GM23248 (cell line): ENCODE results near the gene TPP1. TPM values are rescaled to one million over a fixed set of nuclear protein-coding genes. Genes with fewer than 3 reads are reported as not detected.

ENCODE experiments used
- DNase-seq: peaks from one replicate; pipeline ENCODE4 v3.0.0-alpha.2; 2015
- H2AFZ ChIP-seq: fragments of 200-600 bp; sonication (generic); 2 replicates; pipeline ENCODE4 v1.6.1; 2016; ENCODE audit warnings: antibody characterized with exemption
- H3F3A ChIP-seq: fragments of 200-600 bp; sonication (generic); 2 replicates; pipeline ENCODE4 v1.6.1; 2016; ENCODE audit warnings: mild to moderate bottlenecking, antibody characterized with exemption, mixed run types; ENCODE audit not compliant: insufficient read depth
- H3K27ac ChIP-seq: fragments of 200-600 bp; sonication (generic); 2 replicates; pipeline ENCODE4 v1.5.1; 2016; ENCODE audit warnings: mild to moderate bottlenecking
- H3K27me3 ChIP-seq: fragments of 200-600 bp; sonication (generic); replicated peaks from 2 replicates; pipeline ENCODE4 v1.6.1; 2016; ENCODE audit warnings: mild to moderate bottlenecking; ENCODE audit not compliant: insufficient read depth
- H3K36me3 ChIP-seq: fragments of 200-600 bp; sonication (generic); 2 replicates; pipeline ENCODE4 v1.6.1; 2016; ENCODE audit warnings: low read depth, mild to moderate bottlenecking
- H3K4me1 ChIP-seq: fragments of 200-600 bp; sonication (generic); 2 replicates; pipeline ENCODE4 v1.6.1; 2016; ENCODE audit warnings: mild to moderate bottlenecking; ENCODE audit not compliant: insufficient read depth
- H3K4me2 ChIP-seq: fragments of 200-600 bp; sonication (generic); one replicate; pipeline ENCODE4 v1.6.1; 2016; ENCODE audit warnings: mild to moderate bottlenecking; ENCODE audit not compliant: unreplicated experiment
- H3K4me3 ChIP-seq: fragments of 200-600 bp; sonication (generic); 2 replicates; pipeline ENCODE4 v1.5.1; 2016; ENCODE audit warnings: mild to moderate bottlenecking
- H3K79me2 ChIP-seq: fragments of 200-600 bp; sonication (generic); 2 replicates; pipeline ENCODE4 v1.6.1; 2016; ENCODE audit warnings: mild to moderate bottlenecking; ENCODE audit not compliant: insufficient read depth
- H3K9ac ChIP-seq: fragments of 200-600 bp; sonication (generic); 2 replicates; pipeline ENCODE4 v1.6.1; 2016; ENCODE audit warnings: mild to moderate bottlenecking
- H3K9me2 ChIP-seq: fragments of 200-600 bp; sonication (generic); 2 replicates; pipeline ENCODE4 v1.6.1; 2016; ENCODE audit warnings: mixed run types, mild to moderate bottlenecking, moderate library complexity; ENCODE audit not compliant: insufficient read depth
- H3K9me3 ChIP-seq: fragments of 200-600 bp; sonication (generic); one replicate; pipeline ENCODE4 v1.6.1; 2017; ENCODE audit warnings: low read depth
- H4K20me1 ChIP-seq: fragments of 200-600 bp; sonication (generic); 2 replicates; pipeline ENCODE4 v1.6.0; 2016; ENCODE audit not compliant: insufficient read depth
- EZH2 ChIP-seq: fragments of 200-600 bp; sonication (generic); IDR thresholded peaks from 2 replicates; pipeline ENCODE4 v1.6.1; 2018; ENCODE audit warnings: antibody characterized with exemption, mild to moderate bottlenecking; ENCODE audit not compliant: insufficient read depth, poor library complexity, severe bottlenecking
- EZH2phosphoT487 ChIP-seq: fragments of 200-600 bp; sonication (generic); IDR thresholded peaks from 2 replicates; pipeline ENCODE4 v1.6.1; 2018; ENCODE audit warnings: antibody characterized with exemption, moderate library complexity, mild to moderate bottlenecking, low read depth; ENCODE audit not compliant: insufficient read depth
- WGBS, 2 experiments: methylation state at CpG; one replicate each; pipeline ENCODE4 v1.1.6; 2015 to 2017; ENCODE audit warnings: low lambda C conversion rate in 2 of 2, low coverage in 1 of 2; ENCODE audit errors: missing lambda C conversion rate in 2 of 2; 5-methylcytosine and 5-hydroxymethylcytosine counted together
- in situ Hi-C: fragments of 300-500 bp; cut with MboI; formaldehyde crosslinking; loops from 2 replicates; pipeline ENCODE4 v1.15.0; 2020
- polyA plus RNA-seq: library from polyadenylated mRNA; unstranded; fragments of >200 nt; fragmentation: Nextera tagmentation; extraction: Ambion mirVana; gene quantifications from 2 replicates; pipeline ENCODE4 v1.2.1, GENCODE V29; 2016
- total RNA-seq: library from RNA; depleted of rRNA; stranded (reverse); fragments of >200 nt; shearing (Covaris generic); gene quantifications from 2 replicates; pipeline ENCODE4 v1.2.3, GENCODE V29; 2014; rRNA removed

TPP1 gene
- total and polyA plus RNA-seq, 2 experiments from 2014 or later = 37.6 to 66.3 TPM

GRCh38 chr11:6563121-6563619 lies 56.1 kb downstream of the TPP1 start:
- 0 out of 2 replicates have a peak, but pooled peaks cover under 1% of the 10 kb centered on the region for H3K4me1 ChIP-seq
- H3K9me2 ChIP-seq = no peaks in the 10 kb centered on the region
- no peaks in the 10 kb centered on the region for H3F3A ChIP-seq
- no peak for DNase-seq
- TF ChIP-seq EZH2 (no peak), EZH2phosphoT487 (no peak)
- H4K20me1 ChIP-seq = no peaks in the 10 kb centered on the region
- no peaks in the 10 kb centered on the region for H3K36me3 ChIP-seq
- H3K27me3 ChIP-seq = no peaks in the 10 kb centered on the region
- in situ Hi-C loops = no loop called here
- no peaks in the 10 kb centered on the region for H3K9me3 ChIP-seq
- no peak overlapping the region for H3K4me2 ChIP-seq
- no peak overlapping the region for H3K9ac ChIP-seq
- no peaks in the 10 kb centered on the region for H3K79me2 ChIP-seq
- no peak overlapping the region for H3K4me3 ChIP-seq
- H2AFZ ChIP-seq = no peak overlapping the region
- no peak overlapping the region for H3K27ac ChIP-seq
- WGBS, 2 experiments = 98 to 99% methylated on average over 4 of the region's 4 CpGs

Other genes with a start within 250 kb of the TPP1 start
- 70.1 and 87.8 TPM in 2 replicates for gene SMPD1, start 228.9 kb downstream of the TPP1 start, total RNA-seq
- 67.9 and 72.3 TPM in 2 replicates for gene SMPD1, start 228.9 kb downstream of the TPP1 start, polyA plus RNA-seq
- gene APBB1, start 200.3 kb downstream of the TPP1 start, total RNA-seq = 43.8 and 46.2 TPM in 2 replicates
- 42.3 and 43.1 TPM in 2 replicates for gene APBB1, start 200.3 kb downstream of the TPP1 start, polyA plus RNA-seq
- gene HPX, start 178.4 kb downstream of the TPP1 start, total RNA-seq = 0.22 and 1.1 TPM in 2 replicates
- gene HPX, start 178.4 kb downstream of the TPP1 start, polyA plus RNA-seq = 0.43 and 0.46 TPM in 2 replicates
- gene TRIM3, start 145.5 kb downstream of the TPP1 start, total RNA-seq = 20.5 and 29.9 TPM in 2 replicates
- 15.2 and 17.1 TPM in 2 replicates for gene TRIM3, start 145.5 kb downstream of the TPP1 start, polyA plus RNA-seq
- 69.5 and 75.0 TPM in 2 replicates for gene ARFIP2, start 138.1 kb downstream of the TPP1 start, total RNA-seq
- 56.6 and 57.9 TPM in 2 replicates for gene ARFIP2, start 138.1 kb downstream of the TPP1 start, polyA plus RNA-seq
- 31.7 and 43.8 TPM in 2 replicates for gene TIMM10B, start 137.9 kb downstream of the TPP1 start, total RNA-seq
- gene TIMM10B, start 137.9 kb downstream of the TPP1 start, polyA plus RNA-seq = 35.0 and 35.4 TPM in 2 replicates
- gene DNHD1, start 122.1 kb downstream of the TPP1 start, total RNA-seq = 2.2 and 4.6 TPM in 2 replicates
- gene DNHD1, start 122.1 kb downstream of the TPP1 start, polyA plus RNA-seq = 1.1 and 1.2 TPM in 2 replicates
- 8.5 and 12.6 TPM in 2 replicates for gene RRP8, start 15.8 kb downstream of the TPP1 start, total RNA-seq
- 21.3 and 24.4 TPM in 2 replicates for gene RRP8, start 15.8 kb downstream of the TPP1 start, polyA plus RNA-seq
- 211 and 242 TPM in 2 replicates for gene ILK, start 15.6 kb downstream of the TPP1 start, total RNA-seq
- 256 and 264 TPM in 2 replicates for gene ILK, start 15.6 kb downstream of the TPP1 start, polyA plus RNA-seq
- gene TAF10, start 7.2 kb downstream of the TPP1 start, total RNA-seq = 35.5 and 67.9 TPM in 2 replicates
- 171 and 172 TPM in 2 replicates for gene TAF10, start 7.2 kb downstream of the TPP1 start, polyA plus RNA-seq
- 5.8 and 6.4 TPM in 2 replicates for gene DCHS1, start 36.4 kb upstream of the TPP1 start, total RNA-seq
- 0.86 and 1.1 TPM in 2 replicates for gene DCHS1, start 36.4 kb upstream of the TPP1 start, polyA plus RNA-seq
- 53.5 and 104 TPM in 2 replicates for gene MRPL17, start 63.9 kb upstream of the TPP1 start, total RNA-seq
- 107 and 114 TPM in 2 replicates for gene MRPL17, start 63.9 kb upstream of the TPP1 start, polyA plus RNA-seq
- 0.22 and 0.25 TPM in 2 replicates for gene OR2AG2, start 152.6 kb upstream of the TPP1 start, total RNA-seq
- gene OR2AG2, start 152.6 kb upstream of the TPP1 start, polyA plus RNA-seq = not detected in 2 replicates
- gene OR2AG1, start 163.6 kb upstream of the TPP1 start, total RNA-seq = not detected in 2 replicates
- gene OR2AG1, start 163.6 kb upstream of the TPP1 start, polyA plus RNA-seq = not detected in 2 replicates
- not detected in 2 replicates for gene OR6A2, start 180.3 kb upstream of the TPP1 start, total RNA-seq
- gene OR6A2, start 180.3 kb upstream of the TPP1 start, polyA plus RNA-seq = not detected in 2 replicates
- gene OR10A5, start 226.3 kb upstream of the TPP1 start, total RNA-seq = not detected in 2 replicates
- not detected in 2 replicates for gene OR10A5, start 226.3 kb upstream of the TPP1 start, polyA plus RNA-seq
- gene OR10A2, start 243.6 kb upstream of the TPP1 start, total RNA-seq = not detected in 2 replicates
- 0.10 and 0.11 TPM in 2 replicates for gene OR10A2, start 243.6 kb upstream of the TPP1 start, polyA plus RNA-seq